ENCODE results near the gene SLC25A6. TPM values are rescaled to one million over a fixed set of nuclear protein-coding genes. Genes with fewer than 3 reads are reported as not detected.

The SLC25A6 gene
- total RNA-seq, 2 donors from 2014 or later, result 252 to 358 TPM

DNA sequence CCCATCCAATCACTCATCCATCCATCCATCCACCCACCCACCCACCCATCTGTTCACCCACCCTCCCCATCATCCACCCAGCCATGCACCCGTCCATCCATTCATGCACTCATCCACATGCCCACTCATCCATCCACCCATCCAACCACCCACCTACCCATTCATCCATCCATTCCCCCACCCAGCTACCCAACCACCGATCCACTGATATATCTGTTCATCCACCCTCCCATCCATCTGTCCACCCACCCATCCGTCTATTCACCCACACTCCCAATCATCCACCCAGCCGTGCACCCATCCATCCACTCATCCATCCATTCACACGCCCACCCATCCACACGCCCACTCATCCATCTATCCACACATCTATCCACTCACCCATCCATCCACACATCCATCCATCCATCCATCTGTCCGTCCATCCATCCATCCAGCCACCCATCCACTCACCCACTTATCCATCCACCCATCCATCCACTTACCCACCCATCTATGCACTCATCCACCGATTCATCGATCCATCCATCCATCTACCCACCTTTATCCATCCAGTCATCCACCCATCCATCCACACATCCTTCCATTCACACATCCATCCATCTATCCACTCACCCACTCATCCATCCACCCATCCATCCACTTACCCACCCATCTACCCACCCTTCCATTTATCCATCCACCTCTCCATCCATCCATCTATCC is 32.4 kb upstream of the SLC25A6 start:
- Histone ChIP-seq H3K4me3 (no peak overlapping the region), H3K27me3 (replicated peaks; ENCODE audit: insufficient read depth) (no peaks in the 10 kb centered on the region), H3K27ac (no peak overlapping the region), H3K4me1 (replicated peaks) (no peaks in the 10 kb centered on the region), H3K36me3 (peaks cover 0 to 3% of the 10 kb centered on the region in 2 donors), H3K9me3 (no peaks in the 10 kb centered on the region)
- TF ChIP-seq POLR2A (IDR thresholded peaks at IDR 0.05) (no peak), POLR2AphosphoS5 (IDR thresholded peaks at IDR 0.05) (no peak)
- TF ChIP-seq, protein P1, sequence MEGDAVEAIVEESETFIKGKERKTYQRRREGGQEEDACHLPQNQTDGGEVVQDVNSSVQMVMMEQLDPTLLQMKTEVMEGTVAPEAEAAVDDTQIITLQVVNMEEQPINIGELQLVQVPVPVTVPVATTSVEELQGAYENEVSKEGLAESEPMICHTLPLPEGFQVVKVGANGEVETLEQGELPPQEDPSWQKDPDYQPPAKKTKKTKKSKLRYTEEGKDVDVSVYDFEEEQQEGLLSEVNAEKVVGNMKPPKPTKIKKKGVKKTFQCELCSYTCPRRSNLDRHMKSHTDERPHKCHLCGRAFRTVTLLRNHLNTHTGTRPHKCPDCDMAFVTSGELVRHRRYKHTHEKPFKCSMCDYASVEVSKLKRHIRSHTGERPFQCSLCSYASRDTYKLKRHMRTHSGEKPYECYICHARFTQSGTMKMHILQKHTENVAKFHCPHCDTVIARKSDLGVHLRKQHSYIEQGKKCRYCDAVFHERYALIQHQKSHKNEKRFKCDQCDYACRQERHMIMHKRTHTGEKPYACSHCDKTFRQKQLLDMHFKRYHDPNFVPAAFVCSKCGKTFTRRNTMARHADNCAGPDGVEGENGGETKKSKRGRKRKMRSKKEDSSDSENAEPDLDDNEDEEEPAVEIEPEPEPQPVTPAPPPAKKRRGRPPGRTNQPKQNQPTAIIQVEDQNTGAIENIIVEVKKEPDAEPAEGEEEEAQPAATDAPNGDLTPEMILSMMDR (IDR thresholded peaks at IDR 0.05), result no peak
- DNase-seq (ENCODE audit: low spot score), result no peak
- intact Hi-C loops (cut with DNase I), result no loop called here
- 71% methylated on average over 9 of the region's 9 CpGs for WGBS

GRCh38 chrX:1423215-1423614 is 31.3 kb upstream of the SLC25A6 start:
- intact Hi-C loops (cut with DNase I), result no loop called here
- Histone ChIP-seq H3K27ac (no peak overlapping the region), H3K27me3 (replicated peaks; ENCODE audit: insufficient read depth) (no peaks in the 10 kb centered on the region), H3K4me1 (replicated peaks) (no peaks in the 10 kb centered on the region), H3K4me3 (no peak overlapping the region), H3K9me3 (no peaks in the 10 kb centered on the region), H3K36me3 (peaks cover 0 to 9% of the 10 kb centered on the region in 2 donors)
- DNase-seq (ENCODE audit: low spot score), result no peak
- WGBS, result 50% methylated on average over 2 of the region's 2 CpGs
- TF ChIP-seq POLR2A (IDR thresholded peaks at IDR 0.05) (no peak), POLR2AphosphoS5 (IDR thresholded peaks at IDR 0.05) (no peak)
- TF ChIP-seq, protein P1 (IDR thresholded peaks at IDR 0.05), result no peak

GRCh38 chrX:1422135-1422465 is 30.2 kb upstream of the SLC25A6 start:
- intact Hi-C loops (cut with DNase I), result no loop called here
- Histone ChIP-seq H3K4me3 (no peak overlapping the region), H3K36me3 (peaks cover 0 to 11% of the 10 kb centered on the region in 2 donors), H3K9me3 (no peaks in the 10 kb centered on the region), H3K27me3 (replicated peaks; ENCODE audit: insufficient read depth) (no peaks in the 10 kb centered on the region), H3K4me1 (replicated peaks) (no peaks in the 10 kb centered on the region), H3K27ac (no peak overlapping the region)
- no peak for TF ChIP-seq POLR2AphosphoS5 (IDR thresholded peaks at IDR 0.05)
- TF ChIP-seq POLR2A (IDR thresholded peaks at IDR 0.05), result no peak
- TF ChIP-seq, protein P1 (IDR thresholded peaks at IDR 0.05), result no peak
- no peak for DNase-seq (ENCODE audit: low spot score)
- WGBS, result 100% methylated on average over 4 of the region's 4 CpGs

DNA sequence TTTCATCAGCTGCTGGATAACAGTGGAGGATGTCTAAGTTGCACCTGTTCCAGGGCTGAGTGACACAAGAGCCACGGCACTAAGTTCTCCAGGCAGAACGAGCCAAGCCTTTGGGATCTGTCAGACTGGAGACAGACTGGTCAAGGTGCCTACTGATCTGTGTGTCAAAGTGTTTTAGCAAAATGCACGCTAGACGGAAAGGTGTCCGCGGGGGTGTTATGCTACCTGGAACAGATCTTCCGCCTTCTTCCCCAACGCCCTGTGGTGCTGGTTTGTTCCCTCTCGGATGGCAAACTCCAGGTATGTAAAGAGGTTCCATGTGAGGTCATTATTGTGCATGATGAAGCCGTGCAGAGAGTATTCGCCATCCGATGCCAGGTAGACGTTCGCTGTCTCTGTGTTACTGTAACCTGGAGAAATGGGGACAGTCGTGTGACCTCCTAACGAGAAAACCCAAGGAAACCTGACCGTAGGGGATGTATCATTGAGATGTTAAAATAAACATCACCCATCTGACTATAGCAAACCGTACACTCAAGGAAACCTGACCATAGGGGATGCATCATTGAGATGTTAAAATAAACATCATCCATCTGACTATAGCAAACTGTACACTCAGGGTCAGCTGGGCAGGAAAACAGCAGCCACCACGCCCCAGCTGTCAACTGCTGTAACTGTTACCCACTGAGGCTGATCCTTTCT is 29.7 kb upstream of the SLC25A6 start:
- Histone ChIP-seq H3K4me1 (replicated peaks) (no peaks in the 10 kb centered on the region), H3K27ac (no peak overlapping the region), H3K4me3 (no peak overlapping the region), H3K27me3 (replicated peaks; ENCODE audit: insufficient read depth) (no peaks in the 10 kb centered on the region), H3K9me3 (no peaks in the 10 kb centered on the region), H3K36me3 (peaks cover 0 to 11% of the 10 kb centered on the region in 2 donors)
- TF ChIP-seq POLR2AphosphoS5 (IDR thresholded peaks at IDR 0.05), result no peak
- intact Hi-C loops (cut with DNase I), result no loop called here
- 97% methylated on average over 19 of the region's 19 CpGs for WGBS
- no peak for DNase-seq (ENCODE audit: low spot score)

DNA sequence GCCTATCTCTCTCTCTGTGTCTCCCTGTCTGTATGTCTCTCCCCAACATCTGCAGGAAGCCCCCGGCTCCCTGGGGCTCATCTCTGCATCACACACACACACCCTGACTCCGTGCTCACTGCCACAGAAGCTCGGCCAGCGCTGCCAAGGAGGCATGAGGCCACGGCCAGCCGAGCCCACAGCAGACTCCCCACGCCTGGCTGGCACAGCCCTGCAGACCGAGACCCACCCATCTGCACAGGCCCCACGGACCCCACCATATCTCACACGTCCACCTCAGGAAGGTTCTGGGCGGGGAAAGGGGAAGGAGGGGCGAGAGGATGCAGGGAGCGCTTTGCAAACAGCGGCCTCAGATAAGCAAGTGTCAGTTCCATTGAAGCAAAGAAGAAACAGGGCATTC is 28.5 kb upstream of the SLC25A6 start:
- H3K27ac ChIP-seq, result no peak overlapping the region
- WGBS, result 52% methylated on average over 14 of the region's 14 CpGs
- H3K27me3 ChIP-seq (replicated peaks; ENCODE audit: insufficient read depth), result no peaks in the 10 kb centered on the region
- intact Hi-C loops (cut with DNase I), result no loop called here
- H3K4me1 ChIP-seq (replicated peaks), result no peaks in the 10 kb centered on the region
- H3K9me3 ChIP-seq, result no peaks in the 10 kb centered on the region
- peaks cover 0 to 11% of the 10 kb centered on the region in 2 donors for H3K36me3 ChIP-seq
- TF ChIP-seq POLR2AphosphoS5 (IDR thresholded peaks at IDR 0.05) (no peak), POLR2A (IDR thresholded peaks at IDR 0.05) (no peak)
- TF ChIP-seq, protein P1 (IDR thresholded peaks at IDR 0.05), result no peak
- no peak for DNase-seq (ENCODE audit: low spot score)
- H3K4me3 ChIP-seq, result no peak overlapping the region

Measured in prostate gland (tissue), 2 donors.